Activated CD4-positive, alpha-beta memory T cell treated with anti-CD3 and anti-CD28 coated beads for 36 hours (primary cell): ENCODE data around the gene STAT3. TPM values are rescaled to one million over a fixed set of nuclear protein-coding genes. Genes with fewer than 3 reads are reported as not detected.
A peak's percentile ranks its signal among the peaks of the same experiment; 100 is the strongest.
"Not testable (repeated sequence)": the region's sequence is repeated elsewhere in the genome, so short reads cannot be mapped to it uniquely, and the experiment has no call there.

Source experiments
- CTCF ChIA-PET: fragments of 350-600 bp; sonication (Branson Sonifier 250); formaldehyde crosslinking; loops from one replicate; lab custom pipeline; 2021; ENCODE audit warnings: antibody characterized with exemption, inconsistent platforms; lab: Charles Lee
- POLR2A ChIA-PET: fragments of 350-600 bp; sonication (Branson Sonifier 250); formaldehyde crosslinking; loops from one replicate; lab custom pipeline; 2021; ENCODE audit warnings: antibody characterized with exemption; lab: Charles Lee
- DNase-seq: peaks from one replicate; pipeline ENCODE4 v3.0.0-alpha.2; 2020
- H3K27ac Mint-ChIP-seq: one replicate; pipeline ENCODE4 v1.8.0; 2021; ENCODE audit warnings: mixed read lengths
- H3K27me3 Mint-ChIP-seq: one replicate; pipeline ENCODE4 v1.8.0; 2021; ENCODE audit warnings: mixed read lengths
- H3K36me3 Mint-ChIP-seq: one replicate; pipeline ENCODE4 v1.8.0; 2021; ENCODE audit warnings: mixed read lengths
- H3K4me1 Mint-ChIP-seq: one replicate; pipeline ENCODE4 v1.8.0; 2021; ENCODE audit warnings: low read depth, mixed read lengths
- H3K4me3 Mint-ChIP-seq: one replicate; pipeline ENCODE4 v1.8.0; 2021; ENCODE audit warnings: mild to moderate bottlenecking, mixed read lengths
- H3K9me3 Mint-ChIP-seq: one replicate; pipeline ENCODE4 v1.8.0; 2021; ENCODE audit warnings: mixed read lengths
- intact Hi-C: fragments of 100-400 bp; cut with micrococcal nuclease; formaldehyde crosslinking; loops from one replicate; pipeline ENCODE4 v1.15.1; 2023
- total RNA-seq, 2 experiments: library from RNA; stranded (reverse); gene quantifications; one replicate each; pipeline ENCODE4 v1.2.3, GENCODE V29; 2021

The STAT3 gene
- total RNA-seq, 2 experiments from 2014 or later: 194 to 198 TPM

DNA sequence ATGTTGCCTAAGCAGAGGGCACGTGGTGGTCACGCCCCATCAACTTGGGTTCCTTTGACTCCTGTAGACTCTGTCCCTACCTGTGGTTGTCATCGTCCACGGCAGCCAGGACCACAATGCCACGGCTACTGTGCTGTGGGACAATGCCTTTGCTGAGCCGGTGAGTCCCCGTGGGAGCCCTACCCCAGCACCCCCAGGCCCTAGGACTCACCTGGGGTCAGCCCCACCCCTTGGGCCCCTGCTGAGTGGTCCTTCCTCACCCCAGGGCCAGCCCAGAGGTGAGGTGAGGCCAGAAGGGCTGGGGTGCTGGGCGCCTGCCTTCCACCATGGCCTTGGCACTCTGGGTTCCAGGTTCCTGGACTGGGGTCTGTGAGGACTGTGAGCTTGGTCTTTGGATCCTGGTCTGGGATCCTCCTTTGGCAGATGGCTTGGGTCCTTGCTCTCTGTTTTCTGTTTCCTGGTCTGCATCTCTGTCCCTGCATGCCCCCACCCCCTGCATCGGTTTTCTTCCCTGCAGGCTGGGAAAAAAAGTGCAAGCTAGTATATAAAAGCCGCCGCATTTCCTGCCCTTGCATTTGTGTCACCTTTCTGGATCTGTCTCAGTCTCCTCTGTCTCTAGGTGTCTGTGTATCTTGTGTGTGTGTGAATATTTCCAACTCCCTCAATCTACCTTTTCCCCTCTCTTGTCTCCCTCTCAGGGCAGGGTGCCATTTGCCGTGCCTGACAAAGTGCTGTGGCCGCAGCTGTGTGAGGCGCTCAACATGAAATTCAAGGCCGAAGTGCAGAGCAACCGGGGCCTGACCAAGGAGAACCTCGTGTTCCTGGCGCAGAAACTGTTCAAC, 82.5 kb downstream of the STAT3 start:
- Mint-ChIP-seq H3K27ac (peak overlapping the region; percentile 50), H3K4me3 (no peak overlapping the region), H3K9me3 (no peaks in the 10 kb centered on the region), H3K36me3 (peaks cover 85% of the 10 kb centered on the region), H3K4me1 (peaks cover 43% of the 10 kb centered on the region), H3K27me3 (no peaks in the 10 kb centered on the region)
- intact Hi-C loops: no loop called here
- POLR2A ChIA-PET: interaction anchor here (0.7 to 1.2 kb wide), 3 partner anchors 10 to 170 kb away, joined by 3 to 4 read pairs (median 3); no protein-coding TSS in a partner anchor
- DNase-seq: no peak
- CTCF ChIA-PET: interaction anchor here (0.6 to 1.6 kb wide), 4 partner anchors 18 to 135 kb away, joined by 3 to 4 read pairs (median 3); partner anchors contain the start of gene STAT5A

- Mint-ChIP-seq H3K4me1 (peaks cover 35% of the 10 kb centered on the region), H3K36me3 (peaks cover 77% of the 10 kb centered on the region)
- POLR2A ChIA-PET: interaction anchor here (1.2 kb wide), 1 partner anchor 15 kb away, joined by 3 read pairs; no protein-coding TSS in a partner anchor
- H3K4me3 Mint-ChIP-seq, intact Hi-C loops, H3K9me3 Mint-ChIP-seq, H3K27me3 Mint-ChIP-seq, H3K27ac Mint-ChIP-seq, DNase-seq: not testable (repeated sequence)
- CTCF ChIA-PET: interaction anchor here (0.6 to 1.6 kb wide), 2 partner anchors 83 to 335 kb away, joined by 3 to 4 read pairs; no protein-coding TSS in a partner anchor
Observed at GRCh38 chr17:42305031-42305330, 83.3 kb downstream of the STAT3 start.

GRCh38 chr17:42304187-42305030, 83.8 kb downstream of the STAT3 start:
- Mint-ChIP-seq H3K27ac (no peak overlapping the region), H3K4me3 (no peak overlapping the region), H3K27me3 (no peaks in the 10 kb centered on the region), H3K9me3 (no peaks in the 10 kb centered on the region), H3K36me3 (peaks cover 74% of the 10 kb centered on the region), H3K4me1 (peaks cover 30% of the 10 kb centered on the region)
- intact Hi-C loops: no loop called here
- DNase-seq: no peak
- ChIA-PET POLR2A (interaction anchor here (1.2 to 1.3 kb wide), 2 partner anchors 9 to 15 kb away, joined by 3 to 5 read pairs; no protein-coding TSS in a partner anchor), CTCF (interaction anchor here (0.6 to 1.6 kb wide), 3 partner anchors 82 to 334 kb away, joined by 3 to 5 read pairs (median 4); no protein-coding TSS in a partner anchor)

DNA sequence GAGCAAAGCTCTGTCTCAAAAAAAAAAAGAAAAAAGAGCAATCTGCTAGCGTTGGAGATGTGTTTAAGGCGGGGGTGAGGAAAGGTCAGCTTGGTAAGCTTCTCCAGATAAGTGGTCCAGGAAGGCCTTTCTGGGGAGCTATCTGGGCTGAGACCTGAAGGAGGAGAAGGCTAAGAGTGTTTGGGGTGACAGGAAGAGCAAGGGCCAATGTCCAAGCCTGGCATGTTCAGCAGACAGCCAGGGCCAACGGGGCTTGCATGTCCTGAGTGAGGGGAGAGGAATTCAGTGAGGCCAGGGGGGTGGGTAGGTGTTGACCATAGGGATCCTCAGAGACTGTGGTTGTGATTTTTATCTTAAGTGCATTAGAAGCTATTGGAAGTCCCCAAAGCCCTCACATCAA, 84.5 kb downstream of the STAT3 start:
- no peak overlapping the region for H3K27ac Mint-ChIP-seq
- H3K4me1 Mint-ChIP-seq: peaks cover 22% of the 10 kb centered on the region
- POLR2A ChIA-PET: interaction anchor here (1.3 kb wide), 1 partner anchor 10 kb away, joined by 5 read pairs; no protein-coding TSS in a partner anchor
- peaks cover 71% of the 10 kb centered on the region for H3K36me3 Mint-ChIP-seq
- CTCF ChIA-PET: interaction anchor here (0.7 to 1.1 kb wide), 5 partner anchors 13 to 236 kb away, joined by 3 to 5 read pairs (median 3); no protein-coding TSS in a partner anchor
- H3K9me3 Mint-ChIP-seq: no peaks in the 10 kb centered on the region
- DNase-seq: no peak
- intact Hi-C loops: no loop called here
- H3K27me3 Mint-ChIP-seq: no peaks in the 10 kb centered on the region
- H3K4me3 Mint-ChIP-seq: no peak overlapping the region

- no peaks in the 10 kb centered on the region for H3K27me3 Mint-ChIP-seq
- ChIA-PET POLR2A (interaction anchor here (1.1 kb wide), 1 partner anchor 11 kb away, joined by 4 read pairs; no protein-coding TSS in a partner anchor), CTCF (interaction anchor here (1.1 to 1.9 kb wide), 3 partner anchors 9 to 106 kb away, joined by 3 to 6 read pairs (median 4); no protein-coding TSS in a partner anchor)
- H3K27ac Mint-ChIP-seq: peak overlapping the region; percentile 33
- peaks cover 60% of the 10 kb centered on the region for H3K36me3 Mint-ChIP-seq
- H3K4me1 Mint-ChIP-seq: peaks cover 13% of the 10 kb centered on the region
- H3K9me3 Mint-ChIP-seq: no peaks in the 10 kb centered on the region
- H3K4me3 Mint-ChIP-seq: no peak overlapping the region
- no peak for DNase-seq
- intact Hi-C loops: no loop called here
Observed at GRCh38 chr17:42301022-42301421, 87.2 kb downstream of the STAT3 start.

GRCh38 chr17:42299913-42300312, 88.3 kb downstream of the STAT3 start:
- H3K4me3 Mint-ChIP-seq, CTCF ChIA-PET, H3K27ac Mint-ChIP-seq, H3K9me3 Mint-ChIP-seq, POLR2A ChIA-PET, intact Hi-C loops, H3K27me3 Mint-ChIP-seq, DNase-seq: not testable (repeated sequence)
- Mint-ChIP-seq H3K36me3 (peaks cover 67% of the 10 kb centered on the region), H3K4me1 (peaks cover 17% of the 10 kb centered on the region)

DNA sequence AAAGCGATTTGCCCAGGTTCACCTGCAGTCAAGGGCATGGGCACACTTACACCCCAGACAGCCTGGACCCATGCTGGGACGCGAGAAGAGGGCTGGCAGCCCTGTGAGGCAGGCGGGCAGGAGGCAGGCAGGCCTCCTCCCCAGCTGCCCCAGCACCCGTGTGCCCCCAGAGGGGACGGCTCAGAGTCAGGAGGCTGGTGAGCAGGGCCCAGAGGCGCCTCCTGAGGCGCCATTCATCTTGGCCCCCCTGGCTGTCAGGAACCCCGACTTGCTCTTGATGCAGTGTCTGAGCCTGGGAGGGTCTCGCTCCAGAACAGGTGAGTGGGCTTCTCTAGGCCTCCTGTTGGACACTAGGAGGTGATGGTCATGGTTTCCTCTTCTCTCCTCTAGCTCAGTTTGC, 88.9 kb downstream of the STAT3 start:
- POLR2A ChIA-PET, H3K27ac Mint-ChIP-seq, H3K4me3 Mint-ChIP-seq, DNase-seq, CTCF ChIA-PET, intact Hi-C loops, H3K9me3 Mint-ChIP-seq, H3K27me3 Mint-ChIP-seq: not testable (repeated sequence)
- Mint-ChIP-seq H3K4me1 (peaks cover 17% of the 10 kb centered on the region), H3K36me3 (peaks cover 65% of the 10 kb centered on the region)

DNA sequence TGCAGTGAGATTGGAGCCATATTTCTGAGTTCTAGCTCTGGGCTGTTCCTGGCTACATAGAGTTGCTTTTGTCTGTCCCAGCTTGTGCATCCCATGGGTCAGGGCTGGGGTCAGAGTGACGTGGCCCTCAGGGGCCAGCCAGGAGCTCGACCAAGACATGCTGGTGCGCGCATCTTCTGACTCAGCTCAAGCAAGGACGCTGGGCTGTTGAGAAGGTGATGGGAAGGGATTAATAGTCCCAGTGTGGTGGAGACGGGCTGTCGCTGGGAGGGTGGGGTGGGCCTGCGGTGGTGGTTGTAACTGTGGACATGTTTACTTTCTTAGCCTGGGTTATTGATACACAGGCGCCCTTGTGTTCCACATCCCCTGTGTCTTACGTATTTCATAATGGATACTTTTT, 90.5 kb downstream of the STAT3 start:
- H3K9me3 Mint-ChIP-seq, intact Hi-C loops, DNase-seq, H3K27ac Mint-ChIP-seq, H3K27me3 Mint-ChIP-seq, H3K4me3 Mint-ChIP-seq, POLR2A ChIA-PET: not testable (repeated sequence)
- peaks cover 60% of the 10 kb centered on the region for H3K36me3 Mint-ChIP-seq
- peaks cover 20% of the 10 kb centered on the region for H3K4me1 Mint-ChIP-seq
- CTCF ChIA-PET: interaction anchor here (4.1 kb wide), 1 partner anchor 75 kb away, joined by 11 read pairs; no protein-coding TSS in a partner anchor

- no peak overlapping the region for H3K27ac Mint-ChIP-seq
- H3K4me1 Mint-ChIP-seq: peaks cover 34% of the 10 kb centered on the region
- no peak overlapping the region for H3K4me3 Mint-ChIP-seq
- no peak for DNase-seq
- H3K9me3 Mint-ChIP-seq: no peaks in the 10 kb centered on the region
- CTCF ChIA-PET: interaction anchor here (0.8 to 4.1 kb wide), 4 partner anchors 16 to 111 kb away, joined by 4 to 11 read pairs (median 5); no protein-coding TSS in a partner anchor
- H3K27me3 Mint-ChIP-seq: no peaks in the 10 kb centered on the region
- peaks cover 60% of the 10 kb centered on the region for H3K36me3 Mint-ChIP-seq
- POLR2A ChIA-PET: interaction anchor here (1.0 to 1.1 kb wide), 2 partner anchors 11 to 74 kb away, joined by 3 to 4 read pairs; no protein-coding TSS in a partner anchor
- intact Hi-C loops: no loop called here
Observed at GRCh38 chr17:42296012-42296411, 92.2 kb downstream of the STAT3 start.

GRCh38 chr17:42294469-42295398, 93.5 kb downstream of the STAT3 start:
- DNase-seq: no peak
- Mint-ChIP-seq H3K9me3 (no peaks in the 10 kb centered on the region), H3K36me3 (peaks cover 71% of the 10 kb centered on the region), H3K4me3 (no peak overlapping the region), H3K4me1 (peaks cover 45% of the 10 kb centered on the region), H3K27ac (peak overlapping the region; percentile 70), H3K27me3 (no peaks in the 10 kb centered on the region)
- ChIA-PET POLR2A (interaction anchor here (0.6 to 1.5 kb wide), 2 partner anchors 24 to 41 kb away, joined by 3 read pairs; no protein-coding TSS in a partner anchor), CTCF (interaction anchor here (0.7 to 4.1 kb wide), 7 partner anchors 18 to 112 kb away, joined by 3 to 11 read pairs (median 4); no protein-coding TSS in a partner anchor)
- intact Hi-C loops: no loop called here
